Measurements from ENCODE around the gene FAM168A.

The FAM168A gene

DNA sequence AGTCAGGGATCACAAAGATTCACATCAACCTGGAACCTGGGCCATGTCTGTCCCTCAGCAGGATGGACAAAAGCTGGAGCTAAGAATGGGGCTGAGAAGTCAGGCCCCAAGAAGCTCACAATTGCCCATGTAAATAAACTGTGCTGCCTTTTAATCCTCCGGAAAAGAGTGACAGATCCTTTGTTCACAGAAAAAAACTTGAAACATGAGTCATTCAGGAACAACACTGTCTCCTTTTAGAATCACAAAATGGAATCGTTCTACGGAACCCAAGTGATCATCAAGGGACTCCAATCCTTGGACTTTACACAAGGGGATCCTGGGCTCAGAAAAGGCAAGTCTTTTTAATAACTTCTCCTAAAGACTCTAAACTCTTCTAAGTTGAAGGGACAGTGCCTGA lies 185.6 kb downstream of the FAM168A start:
- TF ChIP-seq, protein P1, sequence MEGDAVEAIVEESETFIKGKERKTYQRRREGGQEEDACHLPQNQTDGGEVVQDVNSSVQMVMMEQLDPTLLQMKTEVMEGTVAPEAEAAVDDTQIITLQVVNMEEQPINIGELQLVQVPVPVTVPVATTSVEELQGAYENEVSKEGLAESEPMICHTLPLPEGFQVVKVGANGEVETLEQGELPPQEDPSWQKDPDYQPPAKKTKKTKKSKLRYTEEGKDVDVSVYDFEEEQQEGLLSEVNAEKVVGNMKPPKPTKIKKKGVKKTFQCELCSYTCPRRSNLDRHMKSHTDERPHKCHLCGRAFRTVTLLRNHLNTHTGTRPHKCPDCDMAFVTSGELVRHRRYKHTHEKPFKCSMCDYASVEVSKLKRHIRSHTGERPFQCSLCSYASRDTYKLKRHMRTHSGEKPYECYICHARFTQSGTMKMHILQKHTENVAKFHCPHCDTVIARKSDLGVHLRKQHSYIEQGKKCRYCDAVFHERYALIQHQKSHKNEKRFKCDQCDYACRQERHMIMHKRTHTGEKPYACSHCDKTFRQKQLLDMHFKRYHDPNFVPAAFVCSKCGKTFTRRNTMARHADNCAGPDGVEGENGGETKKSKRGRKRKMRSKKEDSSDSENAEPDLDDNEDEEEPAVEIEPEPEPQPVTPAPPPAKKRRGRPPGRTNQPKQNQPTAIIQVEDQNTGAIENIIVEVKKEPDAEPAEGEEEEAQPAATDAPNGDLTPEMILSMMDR (conservative IDR thresholded peaks at IDR 0.05; ENCODE audit: low read depth, low read length): no peak
- no peak for DNase-seq (ENCODE audit: low read depth)
- no peak overlapping the region for H3K4me3 ChIP-seq (ENCODE audit: low read length)

DNA sequence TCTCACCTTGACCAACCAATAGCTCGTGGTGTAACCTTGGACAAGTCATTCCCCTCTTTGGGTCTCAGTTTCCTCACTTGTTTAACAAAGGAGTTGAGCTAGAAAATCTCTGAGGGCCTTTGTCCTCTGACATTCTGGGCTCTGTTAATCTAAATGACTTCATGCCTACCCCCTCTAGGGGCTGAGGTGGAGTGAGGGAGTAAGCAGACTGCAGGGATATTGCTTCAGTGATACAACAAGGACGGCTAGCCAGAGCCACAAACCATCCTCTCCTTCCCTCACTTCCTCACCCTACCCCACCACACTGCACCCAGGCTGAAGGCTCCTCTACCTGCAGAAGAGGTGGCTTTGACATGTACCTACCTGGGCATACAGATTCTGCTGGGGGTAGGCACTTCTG lies 186.9 kb downstream of the FAM168A start:
- TF ChIP-seq, protein P1 (conservative IDR thresholded peaks at IDR 0.05; ENCODE audit: low read depth, low read length): no peak
- no peak for DNase-seq (ENCODE audit: low read depth)
- no peak overlapping the region for H3K4me3 ChIP-seq (ENCODE audit: low read length)

DNA sequence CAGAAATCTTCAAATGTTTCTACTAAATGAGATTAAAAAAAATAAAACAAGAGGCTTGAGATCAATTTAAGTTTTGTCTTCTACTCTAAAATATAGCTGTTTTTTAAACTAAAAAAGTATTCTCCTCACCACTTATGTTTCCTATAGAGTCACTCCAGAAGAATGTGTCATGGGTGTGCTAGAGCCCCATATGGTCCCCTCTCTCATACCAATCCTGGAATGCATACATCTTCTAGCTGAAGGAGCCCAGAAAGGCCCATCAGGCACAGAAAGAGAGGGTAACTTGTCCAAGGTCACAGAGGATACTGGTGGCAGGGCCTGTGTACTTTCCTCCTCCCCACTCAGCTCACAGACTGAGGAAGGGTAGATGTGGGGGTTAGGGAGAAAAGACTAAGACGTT lies 187.3 kb downstream of the FAM168A start:
- TF ChIP-seq, protein P1 (conservative IDR thresholded peaks at IDR 0.05; ENCODE audit: low read depth, low read length): no peak
- no peak for DNase-seq (ENCODE audit: low read depth)
- no peak overlapping the region for H3K4me3 ChIP-seq (ENCODE audit: low read length)

DNA sequence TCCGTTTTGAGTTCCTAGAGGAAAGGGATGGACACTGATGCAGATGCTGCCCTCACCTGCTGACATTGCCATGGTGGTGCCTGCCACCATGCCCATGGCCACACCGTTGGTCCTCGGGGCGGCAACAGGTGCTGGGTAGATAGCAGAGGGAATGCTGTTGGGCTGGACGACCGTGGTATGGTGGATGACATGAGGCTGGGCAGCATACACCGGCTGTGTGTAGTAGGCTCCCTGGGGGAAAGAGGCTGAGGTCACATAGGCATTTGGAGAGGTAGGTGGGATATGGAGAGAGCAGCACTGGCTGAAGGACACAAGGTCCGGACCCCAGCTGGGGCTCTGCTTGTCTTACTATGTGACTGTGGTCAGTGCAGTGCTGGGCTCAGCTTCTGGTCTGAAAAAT lies 188.5 kb downstream of the FAM168A start:
- no peak for DNase-seq (ENCODE audit: low read depth)
- TF ChIP-seq, protein P1 (conservative IDR thresholded peaks at IDR 0.05; ENCODE audit: low read depth, low read length): no peak
- H3K4me3 ChIP-seq (ENCODE audit: low read length): no peak overlapping the region

DNA sequence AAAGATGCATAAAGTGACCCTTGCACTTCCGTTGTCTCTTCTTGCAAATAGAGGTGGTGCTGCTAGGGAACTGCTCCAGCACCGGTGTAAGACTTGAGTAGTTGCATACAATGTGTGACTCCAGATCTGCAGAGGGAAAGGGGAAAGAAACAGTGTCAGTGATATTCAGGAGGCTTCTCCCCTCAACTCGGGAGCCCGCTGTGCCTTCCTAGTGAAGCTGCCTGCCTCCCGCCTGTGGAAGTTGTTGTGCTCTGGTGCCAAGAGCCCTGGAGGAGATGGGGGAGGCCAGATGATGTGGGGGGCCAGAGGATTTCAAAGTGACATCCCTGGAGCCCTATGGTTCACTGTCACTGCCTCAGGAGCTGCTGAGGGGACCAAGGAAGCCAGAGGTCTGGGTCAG lies 191.3 kb downstream of the FAM168A start:
- TF ChIP-seq, protein P1 (conservative IDR thresholded peaks at IDR 0.05; ENCODE audit: low read depth, low read length): no peak
- H3K4me3 ChIP-seq (ENCODE audit: low read length): no peak overlapping the region
- no peak for DNase-seq (ENCODE audit: low read depth)

DNA sequence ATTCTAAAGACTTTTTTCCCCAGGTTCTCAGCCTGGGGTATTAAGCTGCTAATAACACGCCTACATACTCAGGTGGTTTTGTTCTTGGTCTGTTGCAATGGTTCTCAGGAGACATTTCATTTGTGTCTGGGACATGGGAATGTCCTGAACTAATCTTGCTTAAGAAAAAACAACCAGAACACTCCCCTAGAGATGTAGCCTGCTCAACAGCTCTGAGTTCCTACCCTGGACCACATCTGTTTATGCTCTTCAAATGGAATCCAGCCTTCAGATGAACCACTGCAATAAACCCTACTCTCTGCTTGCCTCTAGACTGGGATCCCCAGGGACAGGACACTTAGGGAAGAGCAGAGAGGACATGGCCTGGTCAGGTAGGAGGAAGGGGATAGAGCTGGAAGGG lies 191.8 kb downstream of the FAM168A start:
- no peak overlapping the region for H3K4me3 ChIP-seq (ENCODE audit: low read length)
- TF ChIP-seq, protein P1 (conservative IDR thresholded peaks at IDR 0.05; ENCODE audit: low read depth, low read length): no peak
- DNase-seq (ENCODE audit: low read depth): no peak

DNA sequence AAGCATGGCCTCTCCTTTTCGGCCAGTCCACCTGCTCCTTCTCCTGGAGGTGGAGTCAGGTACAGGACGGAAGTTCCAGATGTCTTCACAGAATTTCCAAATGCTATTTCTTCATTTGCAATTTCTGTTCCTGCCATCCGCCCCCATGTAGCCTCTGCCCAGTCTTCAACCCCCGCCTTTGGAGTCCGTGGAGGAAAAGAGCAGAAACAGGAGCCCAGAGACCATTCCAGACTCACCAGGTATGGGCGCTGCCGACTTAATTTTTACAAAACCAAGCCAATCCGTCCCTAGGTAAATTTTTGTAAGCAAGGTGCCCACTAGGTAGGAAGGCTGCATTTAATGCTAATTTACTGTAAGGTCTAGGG lies 192.8 kb downstream of the FAM168A start:
- DNase-seq (ENCODE audit: low read depth): no peak
- H3K4me3 ChIP-seq (ENCODE audit: low read length): no peak overlapping the region
- TF ChIP-seq, protein P1 (conservative IDR thresholded peaks at IDR 0.05; ENCODE audit: low read depth, low read length): no peak
